GM12801 (cell line): ENCODE data around the gene PDE7B.

Source experiments
- TF ChIP-seq, protein P1 (sequence below): IDR thresholded peaks from one replicate; pipeline ENCODE4 v1.5.1; 2011; ENCODE audit warnings: control low read depth; ENCODE audit not compliant: insufficient read length; ENCODE audit errors: extremely low read depth

The PDE7B gene

DNA sequence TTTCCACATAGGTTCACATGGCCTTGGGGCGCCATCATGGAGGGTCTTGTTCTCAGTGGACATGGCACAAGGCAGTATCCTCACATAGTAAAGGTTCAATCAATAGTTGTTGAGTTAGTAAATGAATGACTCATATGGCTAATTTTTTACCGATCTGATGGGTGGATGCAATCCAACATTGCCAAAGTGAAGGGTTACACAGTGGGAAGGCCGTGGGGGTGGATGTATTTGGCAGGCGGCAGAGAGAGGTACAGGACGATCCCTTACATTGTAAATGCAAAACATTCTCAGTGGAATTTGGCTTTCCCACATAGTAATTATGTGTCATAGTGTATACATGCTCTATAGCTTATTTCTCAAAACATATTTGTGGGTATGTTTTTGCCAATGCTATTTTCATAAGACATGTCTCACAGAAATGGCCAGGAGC is 21.0 kb upstream of the PDE7B start:
- TF ChIP-seq, protein P1, sequence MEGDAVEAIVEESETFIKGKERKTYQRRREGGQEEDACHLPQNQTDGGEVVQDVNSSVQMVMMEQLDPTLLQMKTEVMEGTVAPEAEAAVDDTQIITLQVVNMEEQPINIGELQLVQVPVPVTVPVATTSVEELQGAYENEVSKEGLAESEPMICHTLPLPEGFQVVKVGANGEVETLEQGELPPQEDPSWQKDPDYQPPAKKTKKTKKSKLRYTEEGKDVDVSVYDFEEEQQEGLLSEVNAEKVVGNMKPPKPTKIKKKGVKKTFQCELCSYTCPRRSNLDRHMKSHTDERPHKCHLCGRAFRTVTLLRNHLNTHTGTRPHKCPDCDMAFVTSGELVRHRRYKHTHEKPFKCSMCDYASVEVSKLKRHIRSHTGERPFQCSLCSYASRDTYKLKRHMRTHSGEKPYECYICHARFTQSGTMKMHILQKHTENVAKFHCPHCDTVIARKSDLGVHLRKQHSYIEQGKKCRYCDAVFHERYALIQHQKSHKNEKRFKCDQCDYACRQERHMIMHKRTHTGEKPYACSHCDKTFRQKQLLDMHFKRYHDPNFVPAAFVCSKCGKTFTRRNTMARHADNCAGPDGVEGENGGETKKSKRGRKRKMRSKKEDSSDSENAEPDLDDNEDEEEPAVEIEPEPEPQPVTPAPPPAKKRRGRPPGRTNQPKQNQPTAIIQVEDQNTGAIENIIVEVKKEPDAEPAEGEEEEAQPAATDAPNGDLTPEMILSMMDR: no peak

DNA sequence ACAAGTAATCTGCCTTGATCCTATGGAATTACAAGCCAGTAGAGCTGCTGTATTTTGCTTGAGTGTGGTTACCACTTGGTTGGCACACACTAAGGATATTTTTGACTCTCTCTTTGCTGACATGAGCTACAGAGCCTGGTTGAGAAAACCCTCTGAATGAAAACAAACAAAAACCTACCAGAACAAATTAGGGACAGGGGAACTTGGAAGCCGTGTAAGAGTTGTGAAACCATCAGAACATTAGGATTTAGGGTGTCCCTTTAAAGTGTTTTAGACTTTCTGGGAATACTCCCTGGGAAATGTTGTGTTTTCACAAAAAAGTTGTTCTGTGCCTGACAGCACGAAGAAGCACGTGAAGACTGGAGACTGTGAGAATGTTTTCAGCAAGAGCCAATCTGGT is 20.5 kb upstream of the PDE7B start:
- TF ChIP-seq, protein P1: no peak

DNA sequence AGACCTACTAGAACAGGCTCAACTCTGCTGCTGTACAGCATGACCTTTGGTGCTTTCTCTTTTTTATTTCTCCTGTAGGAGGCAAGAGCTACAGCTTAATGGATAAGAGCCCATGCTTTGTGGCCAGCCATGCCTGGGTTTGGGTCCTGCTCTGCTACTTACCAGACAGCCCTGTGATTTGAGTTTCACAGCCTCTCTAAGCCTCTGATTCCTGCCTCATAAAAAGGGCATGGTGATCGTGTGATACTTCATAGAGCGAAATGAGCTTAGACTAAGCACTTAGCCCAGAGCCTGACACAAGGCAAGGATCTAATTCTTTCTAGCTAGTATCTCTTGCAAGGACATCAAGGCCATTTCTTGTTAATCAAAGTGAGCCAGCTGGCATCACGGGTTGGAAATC is 19.3 kb upstream of the PDE7B start:
- TF ChIP-seq, protein P1: no peak

DNA sequence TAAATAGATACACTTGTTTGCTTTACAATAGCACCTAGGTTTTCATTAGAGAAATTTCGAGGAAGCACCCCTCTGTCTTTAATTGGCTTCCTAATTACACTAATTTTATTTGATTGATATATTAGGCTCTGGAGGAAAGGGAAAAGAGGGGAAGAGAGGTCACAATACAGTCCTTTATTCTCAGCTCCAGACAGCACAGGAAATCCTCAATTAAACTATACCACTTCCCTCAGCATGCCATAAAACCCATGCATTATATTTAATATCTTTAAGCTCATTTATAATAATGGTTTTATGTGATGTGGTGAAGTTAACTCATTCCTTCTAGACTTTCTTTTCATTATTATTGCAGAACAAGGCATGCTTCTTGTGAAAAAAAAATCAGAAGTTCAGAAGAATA is 17.7 kb upstream of the PDE7B start:
- TF ChIP-seq, protein P1: no peak

DNA sequence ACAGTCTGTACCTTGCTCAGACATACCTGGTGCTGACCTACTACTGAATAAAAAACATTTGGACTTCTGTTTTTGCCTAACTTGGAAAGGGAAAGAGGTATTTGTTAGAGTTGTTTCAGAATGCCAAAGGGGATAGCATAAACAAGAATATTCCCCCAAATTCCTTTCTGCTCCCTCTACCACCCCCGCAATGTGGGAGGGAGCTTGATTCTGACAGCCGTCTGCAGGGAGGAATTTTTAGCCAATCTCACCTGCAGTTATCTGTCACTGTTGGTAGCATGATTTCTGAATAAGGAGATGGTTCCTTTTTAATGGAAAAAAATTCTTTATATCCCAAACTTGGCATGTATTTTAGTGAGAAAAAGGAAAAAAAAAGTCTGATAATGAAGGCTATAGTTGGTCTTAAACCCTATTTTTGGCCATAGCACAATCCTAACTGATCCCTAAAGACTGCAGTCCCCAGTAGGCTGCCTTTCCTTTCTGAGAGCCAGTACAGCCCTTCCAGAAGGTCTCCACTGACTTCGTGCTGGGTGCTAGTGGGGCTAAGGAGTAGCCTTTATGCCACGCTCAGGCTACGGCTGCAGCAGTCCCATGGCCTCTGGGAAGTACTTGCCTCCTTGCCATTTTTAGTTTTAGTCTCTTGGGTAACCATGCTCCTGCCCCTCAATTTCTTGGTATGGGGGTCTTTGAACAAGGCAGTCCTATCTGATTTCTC is 13.6 kb upstream of the PDE7B start:
- TF ChIP-seq, protein P1: no peak

DNA sequence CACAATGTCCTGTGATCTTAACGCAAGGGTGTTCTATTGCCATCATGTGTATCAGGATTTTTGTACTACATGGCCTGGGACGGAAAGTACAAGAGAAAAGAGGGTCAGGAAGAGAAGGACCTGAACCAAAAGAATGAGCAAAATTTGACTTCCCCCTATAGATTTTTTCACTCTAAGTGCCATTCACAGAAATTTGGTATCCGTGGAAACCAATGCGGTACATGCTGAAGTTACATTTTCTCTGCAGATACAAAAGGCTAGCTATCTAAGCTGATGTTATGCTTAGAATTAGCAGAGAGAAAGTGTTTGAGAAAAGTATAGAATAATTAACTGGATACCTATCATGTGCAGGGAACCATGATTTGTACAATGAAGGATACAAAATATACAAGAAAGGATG is 12.4 kb upstream of the PDE7B start:
- TF ChIP-seq, protein P1: no peak

DNA sequence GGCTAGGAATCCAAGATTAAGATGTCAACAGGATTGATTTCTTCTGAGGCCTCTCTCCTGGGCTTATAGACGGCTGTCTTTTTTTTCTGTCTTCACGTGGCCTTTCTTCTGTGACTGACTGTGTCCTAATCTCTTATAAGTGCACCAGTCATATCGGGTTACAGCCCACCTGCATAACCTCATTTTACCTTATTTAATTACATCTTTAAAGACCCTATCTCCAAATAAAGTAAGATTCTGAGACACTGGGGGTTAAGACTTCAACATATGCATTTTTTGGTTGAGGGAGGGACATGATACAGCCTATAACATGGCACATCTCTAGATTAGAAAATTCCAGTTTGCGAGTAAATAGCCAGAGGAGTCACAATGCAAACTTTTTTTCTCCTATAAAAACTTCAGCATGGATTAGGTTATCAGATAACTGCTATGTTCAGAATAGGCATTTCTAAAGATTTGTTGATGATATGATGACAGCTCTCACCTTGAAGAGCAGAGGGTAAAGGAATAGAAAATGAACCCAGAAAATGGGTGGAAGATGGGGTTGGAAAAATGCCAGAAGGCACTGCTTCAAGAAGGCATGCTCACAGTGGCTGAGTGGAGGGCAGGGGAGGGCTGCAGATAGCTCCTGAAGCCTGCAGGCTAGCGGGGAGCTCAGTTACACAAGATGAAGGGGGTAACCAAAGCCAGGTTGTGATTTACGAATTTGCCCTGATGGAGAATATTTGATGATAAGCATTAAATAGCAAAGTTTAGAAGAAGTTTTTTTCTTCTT is 8.7 kb upstream of the PDE7B start:
- TF ChIP-seq, protein P1: no peak
